Measurements from ENCODE around the gene KMT2B. TPM values are rescaled to one million over a fixed set of nuclear protein-coding genes. Genes with fewer than 3 reads are reported as not detected.

KMT2B gene
- total RNA-seq, 1 experiment from 2014 or later, result 66.6 TPM

DNA sequence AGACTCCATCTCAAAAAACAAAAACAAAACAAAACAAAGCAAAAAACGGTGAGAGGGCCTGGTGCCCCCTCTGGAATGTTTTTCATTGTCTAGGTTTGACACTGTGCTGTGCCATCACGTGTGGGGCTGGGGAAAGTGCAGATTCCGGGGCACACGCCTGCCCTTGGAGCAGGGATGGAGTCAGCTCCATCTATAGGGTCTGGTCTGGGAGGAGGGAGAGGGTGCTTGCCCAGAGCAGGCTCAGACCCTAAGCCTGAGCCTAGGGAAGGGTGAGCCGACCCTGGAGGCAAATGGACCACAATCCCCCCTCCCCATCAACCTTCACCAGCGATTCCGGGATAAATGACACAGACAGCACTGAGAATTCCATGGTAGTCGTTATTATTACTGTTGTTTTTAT is 24.4 kb upstream of the KMT2B start:
- H3K9me3 Mint-ChIP-seq, result peaks cover 4% of the 10 kb centered on the region; the same call in 1 of the 2 replicates
- no peak overlapping the region for H3K27ac Mint-ChIP-seq
- no peaks in the 10 kb centered on the region; the same call in 1 of the 2 replicates for H3K4me1 Mint-ChIP-seq
- no peak overlapping the region for H3K4me3 Mint-ChIP-seq
- H3K27me3 Mint-ChIP-seq (ENCODE audit: low read depth), result peaks cover 3% of the 10 kb centered on the region
- ATAC-seq, result peak; percentile 67
- no peak for TF ChIP-seq ZNF121 (CRISPR knock-in tag; IDR thresholded peaks at IDR 0.05)
- TF ChIP-seq, protein P1, sequence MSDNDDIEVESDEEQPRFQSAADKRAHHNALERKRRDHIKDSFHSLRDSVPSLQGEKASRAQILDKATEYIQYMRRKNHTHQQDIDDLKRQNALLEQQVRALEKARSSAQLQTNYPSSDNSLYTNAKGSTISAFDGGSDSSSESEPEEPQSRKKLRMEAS (CRISPR knock-in tag; IDR thresholded peaks at IDR 0.05), result no peak
- no peak for TF ChIP-seq JAZF1 (CRISPR knock-in tag; IDR thresholded peaks at IDR 0.05)
- no peak for DNase-seq (ENCODE audit: low spot score)
- CTCF ChIA-PET, result interaction anchor here (0.8 to 3.5 kb wide), 9 partner anchors 9 to 183 kb away, joined by 3 to 16 read pairs (median 7); partner anchors contain the start of gene HAUS5
- POLR2A ChIA-PET, result no interaction called here
- H3K36me3 Mint-ChIP-seq, result no peaks in the 10 kb centered on the region

DNA sequence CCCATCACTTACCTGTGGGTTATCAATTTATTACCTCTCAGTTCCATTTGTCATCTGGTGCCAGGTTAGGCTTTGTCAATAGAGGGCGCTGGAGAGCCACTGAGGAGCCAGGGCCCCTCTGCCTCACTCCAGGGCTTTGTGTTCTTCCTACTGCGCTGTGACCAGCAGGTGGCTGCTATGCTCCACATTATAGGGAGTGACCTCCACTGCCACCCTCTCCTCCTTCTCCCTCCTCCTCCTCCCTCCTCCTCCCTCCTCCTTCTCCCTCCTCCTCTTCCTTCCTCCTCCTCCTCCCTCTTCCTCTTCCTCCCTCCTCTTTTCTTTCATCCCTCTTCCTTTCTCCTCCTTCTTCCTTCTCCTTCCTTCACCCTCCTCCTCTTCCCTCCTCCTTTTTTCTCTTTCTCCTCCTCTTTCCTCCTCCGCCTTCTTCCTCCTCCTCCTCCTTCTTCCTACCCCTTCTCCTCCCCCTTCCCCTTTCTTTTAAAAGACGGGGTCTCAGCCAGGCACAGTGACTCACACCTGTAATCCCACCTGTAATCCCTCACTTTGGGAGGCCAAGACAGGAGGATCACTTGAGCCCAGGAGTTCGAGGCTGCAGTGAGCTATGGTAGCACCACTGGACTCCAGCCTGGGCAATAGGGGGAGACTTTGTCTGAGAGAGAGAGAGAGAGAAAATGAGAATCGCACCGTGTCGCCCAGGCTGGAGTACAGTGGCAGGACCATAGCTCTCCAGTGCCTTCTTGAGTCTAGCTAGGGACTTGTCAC is 23.8 kb upstream of the KMT2B start:
- ATAC-seq (peak; percentile 96), DNase-seq (ENCODE audit: low spot score) (peak; percentile 93)
- CTCF ChIA-PET, result interaction anchor here (0.5 to 3.5 kb wide), 16 partner anchors 9 to 449 kb away, joined by 3 to 16 read pairs (median 5); partner anchors contain the start of genes COX6B1, LIN37, PSENEN and U2AF1L4
- POLR2A ChIA-PET, result no interaction called here
- Mint-ChIP-seq H3K4me3 (no peak overlapping the region), H3K27me3 (ENCODE audit: low read depth) (peaks cover 6% of the 10 kb centered on the region), H3K27ac (no peak overlapping the region), H3K36me3 (no peaks in the 10 kb centered on the region), H3K9me3 (peaks cover 4% of the 10 kb centered on the region; the same call in 1 of the 2 replicates), H3K4me1 (no peaks in the 10 kb centered on the region; the same call in 1 of the 2 replicates)
- TF ChIP-seq NR2C2 (CRISPR knock-in tag; IDR thresholded peaks at IDR 0.05), result no peak
- TF ChIP-seq, protein P2, sequence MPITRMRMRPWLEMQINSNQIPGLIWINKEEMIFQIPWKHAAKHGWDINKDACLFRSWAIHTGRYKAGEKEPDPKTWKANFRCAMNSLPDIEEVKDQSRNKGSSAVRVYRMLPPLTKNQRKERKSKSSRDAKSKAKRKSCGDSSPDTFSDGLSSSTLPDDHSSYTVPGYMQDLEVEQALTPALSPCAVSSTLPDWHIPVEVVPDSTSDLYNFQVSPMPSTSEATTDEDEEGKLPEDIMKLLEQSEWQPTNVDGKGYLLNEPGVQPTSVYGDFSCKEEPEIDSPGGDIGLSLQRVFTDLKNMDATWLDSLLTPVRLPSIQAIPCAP (CRISPR knock-in tag; IDR thresholded peaks at IDR 0.05), result no peak
- TF ChIP-seq SP1 (CRISPR knock-in tag; conservative IDR thresholded peaks at IDR 0.05), result 0 out of 2 replicates have a peak, but pooled peaks have one; percentile 45
- TF ChIP-seq, protein P1 (CRISPR knock-in tag; IDR thresholded peaks at IDR 0.05), result no peak
- TF ChIP-seq, protein P3, sequence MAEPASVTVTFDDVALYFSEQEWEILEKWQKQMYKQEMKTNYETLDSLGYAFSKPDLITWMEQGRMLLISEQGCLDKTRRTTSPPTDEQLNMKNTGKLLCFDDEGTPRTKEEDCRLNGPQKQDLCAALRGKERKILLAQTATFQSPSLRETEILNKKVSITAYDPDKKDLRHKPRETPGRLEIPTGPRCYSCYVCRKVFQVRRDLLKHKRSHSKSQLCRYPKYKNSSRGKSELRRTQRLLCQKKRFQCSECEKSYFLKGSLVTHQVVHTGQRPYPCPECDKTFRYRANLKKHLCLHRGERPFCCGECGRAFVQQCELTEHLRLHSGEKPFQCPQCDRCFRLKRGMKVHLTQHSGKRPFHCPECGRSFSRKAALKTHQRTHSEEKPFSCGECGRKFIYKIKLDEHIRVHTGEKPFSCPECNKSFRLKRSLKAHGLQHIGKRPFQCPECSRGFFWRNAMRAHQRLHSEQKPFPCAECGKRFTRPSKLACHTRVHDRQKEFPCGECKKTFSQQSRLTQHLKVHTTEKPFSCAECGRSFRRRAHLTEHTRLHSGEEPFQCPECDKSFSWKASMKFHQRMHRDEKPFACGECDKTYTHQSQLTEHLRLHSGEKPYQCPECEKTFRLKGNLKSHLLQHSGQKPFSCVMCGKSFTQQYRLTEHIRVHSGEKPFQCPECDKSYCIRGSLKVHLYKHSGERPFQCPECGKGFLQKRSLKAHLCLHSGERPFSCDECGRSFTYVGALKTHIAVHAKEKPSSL (CRISPR knock-in tag; conservative IDR thresholded peaks at IDR 0.05), result no peak
- no peak for TF ChIP-seq PRRX2 (CRISPR knock-in tag; IDR thresholded peaks at IDR 0.05)
- TF ChIP-seq SOX15 (CRISPR knock-in tag; IDR thresholded peaks at IDR 0.05), result no peak
- no peak for TF ChIP-seq ZNF317 (CRISPR knock-in tag; IDR thresholded peaks at IDR 0.05; ENCODE audit: borderline replicate concordance, low read depth)
- TF ChIP-seq ETV6 (CRISPR knock-in tag; IDR thresholded peaks at IDR 0.05), result peak; percentile 86
- TF ChIP-seq, protein P4, sequence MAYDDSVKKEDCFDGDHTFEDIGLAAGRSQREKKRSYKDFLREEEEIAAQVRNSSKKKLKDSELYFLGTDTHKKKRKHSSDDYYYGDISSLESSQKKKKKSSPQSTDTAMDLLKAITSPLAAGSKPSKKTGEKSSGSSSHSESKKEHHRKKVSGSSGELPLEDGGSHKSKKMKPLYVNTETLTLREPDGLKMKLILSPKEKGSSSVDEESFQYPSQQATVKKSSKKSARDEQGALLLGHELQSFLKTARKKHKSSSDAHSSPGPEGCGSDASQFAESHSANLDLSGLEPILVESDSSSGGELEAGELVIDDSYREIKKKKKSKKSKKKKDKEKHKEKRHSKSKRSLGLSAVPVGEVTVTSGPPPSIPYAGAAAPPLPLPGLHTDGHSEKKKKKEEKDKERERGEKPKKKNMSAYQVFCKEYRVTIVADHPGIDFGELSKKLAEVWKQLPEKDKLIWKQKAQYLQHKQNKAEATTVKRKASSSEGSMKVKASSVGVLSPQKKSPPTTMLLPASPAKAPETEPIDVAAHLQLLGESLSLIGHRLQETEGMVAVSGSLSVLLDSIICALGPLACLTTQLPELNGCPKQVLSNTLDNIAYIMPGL (CRISPR knock-in tag; IDR thresholded peaks at IDR 0.05), result no peak
- TF ChIP-seq HMGA2 (CRISPR knock-in tag; IDR thresholded peaks at IDR 0.05), result no peak
- TF ChIP-seq, protein P5, sequence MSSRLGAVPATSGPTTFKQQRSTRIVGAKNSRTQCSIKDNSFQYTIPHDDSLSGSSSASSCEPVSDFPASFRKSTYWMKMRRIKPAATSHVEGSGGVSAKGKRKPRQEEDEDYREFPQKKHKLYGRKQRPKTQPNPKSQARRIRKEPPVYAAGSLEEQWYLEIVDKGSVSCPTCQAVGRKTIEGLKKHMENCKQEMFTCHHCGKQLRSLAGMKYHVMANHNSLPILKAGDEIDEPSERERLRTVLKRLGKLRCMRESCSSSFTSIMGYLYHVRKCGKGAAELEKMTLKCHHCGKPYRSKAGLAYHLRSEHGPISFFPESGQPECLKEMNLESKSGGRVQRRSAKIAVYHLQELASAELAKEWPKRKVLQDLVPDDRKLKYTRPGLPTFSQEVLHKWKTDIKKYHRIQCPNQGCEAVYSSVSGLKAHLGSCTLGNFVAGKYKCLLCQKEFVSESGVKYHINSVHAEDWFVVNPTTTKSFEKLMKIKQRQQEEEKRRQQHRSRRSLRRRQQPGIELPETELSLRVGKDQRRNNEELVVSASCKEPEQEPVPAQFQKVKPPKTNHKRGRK (CRISPR knock-in tag; IDR thresholded peaks at IDR 0.05; ENCODE audit: borderline replicate concordance), result peak; percentile 84; the same call in 1 of the 2 replicates
- TF ChIP-seq FOXK1 (CRISPR knock-in tag; IDR thresholded peaks at IDR 0.05), result no peak
- no peak for TF ChIP-seq GRHL2 (CRISPR knock-in tag; IDR thresholded peaks at IDR 0.05; ENCODE audit: insufficient replicate concordance, severe bottlenecking)
- no peak for TF ChIP-seq FOXP1 (CRISPR knock-in tag; IDR thresholded peaks at IDR 0.05; ENCODE audit: borderline replicate concordance)
- TF ChIP-seq FOXJ3 (CRISPR knock-in tag; IDR thresholded peaks at IDR 0.05; ENCODE audit: borderline replicate concordance), result no peak
- TF ChIP-seq CBFB (CRISPR knock-in tag; IDR thresholded peaks at IDR 0.05; ENCODE audit: low read depth), result no peak
- no peak for TF ChIP-seq RELA (CRISPR knock-in tag; IDR thresholded peaks at IDR 0.05; ENCODE audit: borderline replicate concordance)
- TF ChIP-seq NFE2L1 (CRISPR knock-in tag; IDR thresholded peaks at IDR 0.05), result no peak
- no peak for TF ChIP-seq SMAD4 (CRISPR knock-in tag; IDR thresholded peaks at IDR 0.05)
- TF ChIP-seq RORB (CRISPR knock-in tag; IDR thresholded peaks at IDR 0.05), result no peak
- TF ChIP-seq, protein P6, sequence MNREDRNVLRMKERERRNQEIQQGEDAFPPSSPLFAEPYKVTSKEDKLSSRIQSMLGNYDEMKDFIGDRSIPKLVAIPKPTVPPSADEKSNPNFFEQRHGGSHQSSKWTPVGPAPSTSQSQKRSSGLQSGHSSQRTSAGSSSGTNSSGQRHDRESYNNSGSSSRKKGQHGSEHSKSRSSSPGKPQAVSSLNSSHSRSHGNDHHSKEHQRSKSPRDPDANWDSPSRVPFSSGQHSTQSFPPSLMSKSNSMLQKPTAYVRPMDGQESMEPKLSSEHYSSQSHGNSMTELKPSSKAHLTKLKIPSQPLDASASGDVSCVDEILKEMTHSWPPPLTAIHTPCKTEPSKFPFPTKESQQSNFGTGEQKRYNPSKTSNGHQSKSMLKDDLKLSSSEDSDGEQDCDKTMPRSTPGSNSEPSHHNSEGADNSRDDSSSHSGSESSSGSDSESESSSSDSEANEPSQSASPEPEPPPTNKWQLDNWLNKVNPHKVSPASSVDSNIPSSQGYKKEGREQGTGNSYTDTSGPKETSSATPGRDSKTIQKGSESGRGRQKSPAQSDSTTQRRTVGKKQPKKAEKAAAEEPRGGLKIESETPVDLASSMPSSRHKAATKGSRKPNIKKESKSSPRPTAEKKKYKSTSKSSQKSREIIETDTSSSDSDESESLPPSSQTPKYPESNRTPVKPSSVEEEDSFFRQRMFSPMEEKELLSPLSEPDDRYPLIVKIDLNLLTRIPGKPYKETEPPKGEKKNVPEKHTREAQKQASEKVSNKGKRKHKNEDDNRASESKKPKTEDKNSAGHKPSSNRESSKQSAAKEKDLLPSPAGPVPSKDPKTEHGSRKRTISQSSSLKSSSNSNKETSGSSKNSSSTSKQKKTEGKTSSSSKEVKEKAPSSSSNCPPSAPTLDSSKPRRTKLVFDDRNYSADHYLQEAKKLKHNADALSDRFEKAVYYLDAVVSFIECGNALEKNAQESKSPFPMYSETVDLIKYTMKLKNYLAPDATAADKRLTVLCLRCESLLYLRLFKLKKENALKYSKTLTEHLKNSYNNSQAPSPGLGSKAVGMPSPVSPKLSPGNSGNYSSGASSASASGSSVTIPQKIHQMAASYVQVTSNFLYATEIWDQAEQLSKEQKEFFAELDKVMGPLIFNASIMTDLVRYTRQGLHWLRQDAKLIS (CRISPR knock-in tag; IDR thresholded peaks at IDR 0.05; ENCODE audit: borderline replicate concordance), result no peak
